GM12878 (cell line): ENCODE data around the gene SUSD6. TPM values are rescaled to one million over a fixed set of nuclear protein-coding genes. Genes with fewer than 3 reads are reported as not detected.

ENCODE experiments used
- ATAC-seq: fragments of 200-7000 bp; cut with Tn5 transposase; 3 replicates; pipeline ENCODE4 v1.9.1; 2020; ENCODE audit warnings: mild to moderate bottlenecking, moderate library complexity
- BruUV-seq: library from RNA; stranded (reverse); fragments of 400-500 nt; replicated peaks from 2 replicates; lab custom pipeline; 2021; lab: Mats Ljungman, UMichigan
- CTCF ChIA-PET: fragments of 300-600 bp; sonication (Branson Sonifier 250); formaldehyde crosslinking; extraction: SDS; loops from one replicate; lab custom pipeline; 2021; ENCODE audit warnings: inconsistent platforms; lab: Yijun Ruan, JAX
- POLR2A ChIA-PET: fragments of 350-600 bp; formaldehyde crosslinking; extraction: SDS; loops from one replicate; lab custom pipeline; 2021; ENCODE audit warnings: inconsistent platforms; lab: Charles Lee
- RAD21 ChIA-PET: fragments of 300-600 bp; sonication (Branson Sonifier 250); formaldehyde crosslinking; loops from one replicate; lab custom pipeline; 2023; ENCODE audit warnings: antibody characterized with exemption; ENCODE audit not compliant: unreplicated experiment; lab: Charles Lee
- SMC1A ChIA-PET: fragments of 300-600 bp; sonication (Branson Sonifier 250); formaldehyde crosslinking; loops from one replicate; lab custom pipeline; 2023; ENCODE audit not compliant: unreplicated experiment, uncharacterized antibody; lab: Charles Lee
- DNase-seq: peaks from one replicate; pipeline ENCODE4 v3.0.0-alpha.2; 2011; ENCODE audit warnings: low read depth, low spot score
- FAIRE-seq: peaks from 3 replicates; lab custom pipeline; 2011; peaks lifted over from hg19 to GRCh38; lab: Jason Lieb, UNC
- H2AFZ ChIP-seq: 2 replicates; pipeline ENCODE4 v1.6.0; 2011; ENCODE audit warnings: low read depth, low read length, control low read depth; ENCODE audit not compliant: control insufficient read depth
- H3K27ac ChIP-seq: 2 replicates; pipeline ENCODE4 v1.5.1; 2011; ENCODE audit warnings: control low read depth; ENCODE audit not compliant: control insufficient read depth, insufficient read depth
- H3K27me3 ChIP-seq, 2 experiments: replicated peaks in 1 of 2; 2 replicates each; pipeline versions ENCODE4 v1.6.0 to v1.6.1; 2011; ENCODE audit warnings: low read length in 1 of 2; ENCODE audit not compliant: control insufficient read depth in 2 of 2, insufficient read depth in 2 of 2
- H3K36me3 ChIP-seq, 2 experiments: 2 replicates each; pipeline ENCODE4 v1.5.1; 2011; ENCODE audit warnings: low read length in 1 of 2; ENCODE audit not compliant: control insufficient read depth in 2 of 2, insufficient read depth in 2 of 2
- H3K4me1 ChIP-seq: 2 replicates; pipeline ENCODE4 v1.6.1; 2011; ENCODE audit warnings: mild to moderate bottlenecking, low read length, moderate library complexity, mixed read lengths; ENCODE audit not compliant: control insufficient read depth, insufficient read depth
- H3K4me2 ChIP-seq: 2 replicates; pipeline ENCODE4 v1.6.0; 2011; ENCODE audit warnings: control low read depth; ENCODE audit not compliant: control insufficient read depth, insufficient read depth
- H3K4me3 ChIP-seq: fragments of 200-600 bp; sonication (generic); 2 replicates; pipeline ENCODE4 v1.5.1; 2016
- H3K79me2 ChIP-seq: 2 replicates; pipeline ENCODE4 v1.6.0; 2011; ENCODE audit warnings: low read length; ENCODE audit not compliant: control insufficient read depth, insufficient read depth
- H3K9ac ChIP-seq: 2 replicates; pipeline ENCODE4 v1.8.0; 2011; ENCODE audit warnings: low read length, control low read depth, mixed read lengths; ENCODE audit not compliant: control insufficient read depth, insufficient read depth
- H3K9me3 ChIP-seq: replicated peaks from 3 replicates; pipeline ENCODE4 v1.5.1; 2011; ENCODE audit warnings: mild to moderate bottlenecking, low read length; ENCODE audit not compliant: control insufficient read depth, insufficient read depth
- H4K20me1 ChIP-seq: 2 replicates; pipeline ENCODE4 v1.6.0; 2011; ENCODE audit not compliant: control insufficient read depth, insufficient read depth
- BACH1 ChIP-seq: fragments of 450-650 bp; IDR thresholded peaks from 2 replicates; pipeline ENCODE4 v1.6.1; 2017; ENCODE audit warnings: mild to moderate bottlenecking, borderline replicate concordance
- BCL3 ChIP-seq: IDR thresholded peaks from 2 replicates; pipeline ENCODE4 v1.6.1; 2011; ENCODE audit warnings: borderline replicate concordance, low read depth, mild to moderate bottlenecking, moderate library complexity, low read length; ENCODE audit not compliant: insufficient read depth, poor library complexity, severe bottlenecking
- KLF5 ChIP-seq: fragments of 450-650 bp; IDR thresholded peaks from 2 replicates; pipeline ENCODE4 v1.6.1; 2014; ENCODE audit warnings: mild to moderate bottlenecking; ENCODE audit not compliant: partially characterized antibody
- MEF2A ChIP-seq: IDR thresholded peaks from 2 replicates; pipeline ENCODE4 v1.6.1; 2011; ENCODE audit warnings: low read depth, mild to moderate bottlenecking, low read length, moderate library complexity; ENCODE audit not compliant: insufficient read depth
- NKRF ChIP-seq: fragments of 450-650 bp; conservative IDR thresholded peaks from 2 replicates; pipeline ENCODE4 v1.6.1; 2017; ENCODE audit warnings: mild to moderate bottlenecking, moderate library complexity
- SMAD5 ChIP-seq: IDR thresholded peaks from 2 replicates; pipeline ENCODE4 v1.6.1; 2016; ENCODE audit warnings: antibody characterized with exemption, low read depth
- SUZ12 ChIP-seq: fragments of 200-600 bp; sonication (generic); IDR thresholded peaks from one replicate; pipeline ENCODE4 v1.6.1; 2018; ENCODE audit warnings: antibody characterized with exemption, mild to moderate bottlenecking; ENCODE audit not compliant: unreplicated experiment
- ZBTB40 ChIP-seq: fragments of 450-650 bp; IDR thresholded peaks from 2 replicates; pipeline ENCODE4 v1.6.1; 2016; ENCODE audit warnings: mild to moderate bottlenecking, moderate library complexity, borderline replicate concordance
- ZNF217 ChIP-seq: fragments of 450-650 bp; IDR thresholded peaks from 2 replicates; pipeline ENCODE4 v1.6.1; 2017; ENCODE audit warnings: antibody characterized with exemption, mild to moderate bottlenecking
- ZNF274 ChIP-seq: IDR thresholded peaks from one replicate; pipeline ENCODE4 v1.8.0; 2011; ENCODE audit not compliant: insufficient read length, insufficient read depth
- ZNF687 ChIP-seq: fragments of 450-650 bp; IDR thresholded peaks from 2 replicates; pipeline ENCODE4 v1.6.1; 2017; ENCODE audit warnings: mild to moderate bottlenecking, moderate library complexity
- WGBS: methylation state at CpG from one replicate; pipeline ENCODE4 v1.1.6; 2016; ENCODE audit warnings: low lambda C conversion rate; ENCODE audit not compliant: insufficient replicate concordance, insufficient coverage; ENCODE audit errors: missing lambda C conversion rate; 5-methylcytosine and 5-hydroxymethylcytosine counted together
- in situ Hi-C: fragments of 300-500 bp; cut with MboI; formaldehyde crosslinking; loops from 9 replicates; pipeline ENCODE4 v1.14.3; 2018; ENCODE audit warnings: mixed read lengths
- intact Hi-C: fragments of 100-400 bp; cut with micrococcal nuclease; formaldehyde crosslinking; loops from one replicate; pipeline ENCODE4 v1.14.2; 2022; ENCODE audit not compliant: unreplicated experiment
- polyA plus RNA-seq, 11 experiments: library from polyadenylated mRNA; depleted of rRNA in 4 of 11; unstranded in 6 of 11; stranded (reverse) in 5 of 11; fragments of >200 nt; fragmentation: Nextera tagmentation in 4 of 11; fragmentation: Illumina TruSeq in 1 of 11; extraction: Ambion mirVana in 4 of 11; extraction: Trizol in 1 of 11; gene quantifications; 1 replicate in 1 of 11; 2 replicates in 10 of 11; pipeline versions ENCODE4 v1.2.1 to v1.2.3, GENCODE V29; 2011 to 2016; ENCODE audit warnings: inconsistent platforms in 2 of 11, missing spikeins in 2 of 11, low read depth in 1 of 11
- total RNA-seq, 4 experiments: library from RNA; depleted of rRNA in 3 of 4; stranded (reverse); fragments of >200 nt in 3 of 4; fragmentation: Illumina TruSeq in 1 of 4; extraction: Trizol in 1 of 4; gene quantifications; 2 replicates each; pipeline versions ENCODE4 v1.2.1 to v1.2.3, GENCODE V29; 2013 to 2021

SUSD6 gene
- total and polyA plus RNA-seq, 10 of the 15 experiments (the other 5 are each of a cell fraction or from before 2014, with no cell fraction given) = 6.6 to 39.8 (median 20.2) TPM

- ChIA-PET RAD21 (interaction anchor here (0.6 to 2.7 kb wide), 4 partner anchors 14 to 368 kb away, joined by 3 to 14 read pairs (median 4); no protein-coding TSS in a partner anchor), CTCF (interaction anchor here (1.2 kb wide), 1 partner anchor 10 kb away, joined by 4 read pairs; no protein-coding TSS in a partner anchor), POLR2A (no interaction called here), SMC1A (interaction anchor here (1.0 to 7.5 kb wide), 3 partner anchors 12 to 105 kb away, joined by 3 to 46 read pairs (median 4); no protein-coding TSS in a partner anchor)
- no peak for ATAC-seq
- 100% methylated on average over 1 of the region's 1 CpG for WGBS
- Histone ChIP-seq H3K4me2 (no peak overlapping the region), H4K20me1 (no peaks in the 10 kb centered on the region), H3K9me3 (no peaks in the 10 kb centered on the region), H3K27ac (no peak overlapping the region), H3K9ac (no peak overlapping the region), H3K36me3 (peaks cover 33 to 53% of the 10 kb centered on the region in 2 experiments), H3K27me3 (no peaks in the 10 kb centered on the region), H2AFZ (no peak overlapping the region), H3K4me1 (peaks cover 8% of the 10 kb centered on the region), H3K4me3 (no peak overlapping the region), H3K79me2 (peaks cover 1% of the 10 kb centered on the region; the same call in 1 of the 2 replicates)
- no TSS peak for BruUV-seq
- no peak for DNase-seq
- intact Hi-C loops = no loop called here
- in situ Hi-C loops = no loop called here
- no peak for FAIRE-seq
- TF ChIP-seq NKRF (no peak), MEF2A (no peak), BACH1 (no peak), SUZ12 (no peak), KLF5 (no peak), ZNF274 (no peak), ZNF217 (no peak), ZNF687 (no peak), SMAD5 (no peak), ZBTB40 (no peak), BCL3 (no peak)
Measured at GRCh38 chr14:69711477-69711876, 100.1 kb downstream of the SUSD6 start.
